Smooth muscle cell (in vitro differentiated cells): ENCODE data around the gene KCNF1. TPM values are rescaled to one million over a fixed set of nuclear protein-coding genes. Genes with fewer than 3 reads are reported as not detected.

Experiments
- DNase-seq: peaks from one replicate; lab custom pipeline; 2025; ENCODE audit not compliant: unreplicated experiment; lab: John Stamatoyannopoulos, UW
- H2AFZ ChIP-seq: fragments of 200-600 bp; sonication (generic); 2 replicates; pipeline ENCODE4 v1.6.0; 2016; ENCODE audit warnings: antibody characterized with exemption, low read depth, mild to moderate bottlenecking
- H3F3A ChIP-seq: fragments of 200-600 bp; sonication (generic); 2 replicates; pipeline ENCODE4 v1.6.0; 2017; ENCODE audit warnings: antibody characterized with exemption, low read depth
- H3K27ac ChIP-seq: fragments of 200-600 bp; sonication (generic); 2 replicates; pipeline ENCODE4 v1.5.1; 2016; ENCODE audit warnings: low read depth, mild to moderate bottlenecking
- H3K27me3 ChIP-seq: fragments of 200-600 bp; sonication (generic); 2 replicates; pipeline ENCODE4 v1.6.1; 2016; ENCODE audit warnings: low read depth, mild to moderate bottlenecking
- H3K36me3 ChIP-seq: fragments of 200-600 bp; sonication (generic); 2 replicates; pipeline ENCODE4 v1.5.1; 2016; ENCODE audit warnings: low read depth
- H3K4me1 ChIP-seq: fragments of 200-600 bp; sonication (generic); 2 replicates; pipeline ENCODE4 v1.5.1; 2016; ENCODE audit warnings: low read depth
- H3K4me2 ChIP-seq: fragments of 200-600 bp; sonication (generic); 2 replicates; pipeline ENCODE4 v1.6.0; 2016; ENCODE audit warnings: mild to moderate bottlenecking
- H3K4me3 ChIP-seq: fragments of 200-600 bp; sonication (generic); 2 replicates; pipeline ENCODE4 v1.5.1; 2016; ENCODE audit warnings: mild to moderate bottlenecking
- H3K79me2 ChIP-seq: fragments of 200-600 bp; sonication (generic); 2 replicates; pipeline ENCODE4 v1.6.0; 2016; ENCODE audit warnings: low read depth, mild to moderate bottlenecking
- H3K9ac ChIP-seq: fragments of 200-600 bp; sonication (generic); 2 replicates; pipeline ENCODE4 v1.6.0; 2016; ENCODE audit warnings: low read depth
- H3K9me3 ChIP-seq: fragments of 200-600 bp; sonication (generic); replicated peaks from 2 replicates; pipeline ENCODE4 v1.5.1; 2016; ENCODE audit warnings: low read depth
- H4K20me1 ChIP-seq: fragments of 200-600 bp; sonication (generic); 2 replicates; pipeline ENCODE4 v1.6.0; 2016; ENCODE audit warnings: low read depth
- CTCF ChIP-seq: fragments of 200-600 bp; sonication (generic); IDR thresholded peaks from 2 replicates; pipeline ENCODE4 v1.5.1; 2017; ENCODE audit warnings: borderline replicate concordance, mild to moderate bottlenecking, antibody characterized with exemption; ENCODE audit not compliant: insufficient read depth, poor library complexity, severe bottlenecking
- WGBS: methylation state at CpG from one replicate; pipeline ENCODE4 v1.1.7; 2016; ENCODE audit warnings: low lambda C conversion rate; 5-methylcytosine and 5-hydroxymethylcytosine counted together
- polyA plus RNA-seq: library from polyadenylated mRNA; unstranded; fragments of >200 nt; fragmentation: Nextera tagmentation; extraction: Ambion mirVana; gene quantifications from 2 replicates; pipeline ENCODE4 v1.2.1, GENCODE V29; 2016
- total RNA-seq: library from RNA; depleted of rRNA; stranded (reverse); fragments of >200 nt; gene quantifications from 2 replicates; pipeline ENCODE4 v1.2.3, GENCODE V29; 2014

Gene KCNF1
- total and polyA plus RNA-seq, 2 experiments from 2014 or later: 0.55 TPM; not detected in 1

GRCh38 chr2:10892796-10893350 lies 18.9 kb upstream of the KCNF1 start:
- H3K36me3 ChIP-seq: no peaks in the 10 kb centered on the region
- no peak overlapping the region for H3K27ac ChIP-seq
- no peaks in the 10 kb centered on the region for H3F3A ChIP-seq
- no peak for DNase-seq
- H3K79me2 ChIP-seq: no peaks in the 10 kb centered on the region
- no peak overlapping the region for H3K9ac ChIP-seq
- H3K27me3 ChIP-seq: peaks cover 31% of the 10 kb centered on the region
- no peak overlapping the region for H2AFZ ChIP-seq
- no peak overlapping the region for H3K4me2 ChIP-seq
- no peaks in the 10 kb centered on the region for H3K9me3 ChIP-seq
- TF ChIP-seq CTCF: no peak
- WGBS: 62% methylated on average over 5 of the region's 5 CpGs
- H4K20me1 ChIP-seq: no peaks in the 10 kb centered on the region
- H3K4me1 ChIP-seq: no peaks in the 10 kb centered on the region
- H3K4me3 ChIP-seq: no peak overlapping the region

DNA sequence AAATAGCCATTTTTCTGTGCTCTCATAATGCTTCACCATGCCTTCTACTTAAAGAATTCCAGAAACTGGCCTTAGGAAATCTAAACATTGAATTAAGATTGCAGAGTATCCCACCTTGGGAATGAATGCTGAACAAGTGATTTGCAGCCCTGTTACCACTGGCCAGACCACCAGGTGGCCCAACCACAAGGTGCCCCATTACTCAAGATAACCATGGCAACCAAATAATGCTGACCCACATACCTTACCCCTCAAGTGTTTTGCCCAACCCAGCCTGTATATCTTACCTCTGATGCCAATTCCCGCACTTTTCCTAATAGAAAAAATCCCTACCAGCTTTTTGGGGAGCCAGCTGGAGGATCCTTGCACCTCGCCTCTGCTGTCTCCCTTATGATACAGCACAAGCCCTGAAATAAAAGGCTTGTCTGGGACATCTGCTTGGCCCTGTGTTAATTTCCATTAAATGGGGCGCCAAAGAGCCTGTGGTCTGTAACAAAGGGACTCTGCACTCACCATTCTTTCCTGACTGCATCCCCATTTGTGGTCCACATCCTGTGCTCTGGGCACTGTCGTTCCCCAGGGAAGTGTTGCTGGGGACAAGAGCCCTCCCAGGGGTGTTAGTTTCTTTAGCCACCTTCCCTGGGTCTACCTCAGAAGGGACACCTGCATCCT lies 17.3 kb upstream of the KCNF1 start:
- H3K27me3 ChIP-seq: peaks cover 31% of the 10 kb centered on the region

DNA sequence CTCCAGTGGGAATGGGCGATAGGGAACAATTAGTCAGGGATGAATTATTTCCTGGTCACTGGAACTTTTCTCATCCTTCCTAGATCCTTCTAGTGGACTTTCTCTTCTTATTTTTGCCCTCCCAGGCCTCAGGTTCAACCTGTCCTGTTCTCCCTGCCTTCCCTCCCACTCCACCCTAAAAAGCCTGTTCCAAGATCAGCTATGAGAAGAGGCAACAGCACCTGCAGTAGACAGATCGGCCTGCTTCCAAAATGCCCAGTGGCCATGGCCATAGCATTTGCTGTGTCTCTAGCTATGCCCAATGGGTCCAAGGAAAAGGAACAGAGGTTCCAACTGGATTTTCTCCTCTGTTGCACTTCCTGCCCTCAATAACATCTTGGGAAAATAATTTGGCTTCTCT lies 16.5 kb upstream of the KCNF1 start:
- no peak overlapping the region for H3K4me2 ChIP-seq
- DNase-seq: no peak
- no peaks in the 10 kb centered on the region for H3K36me3 ChIP-seq
- no peaks in the 10 kb centered on the region for H3K4me1 ChIP-seq
- no peak overlapping the region for H3K4me3 ChIP-seq
- peaks cover 31% of the 10 kb centered on the region for H3K27me3 ChIP-seq
- TF ChIP-seq CTCF: no peak
- no peaks in the 10 kb centered on the region for H3F3A ChIP-seq
- no peaks in the 10 kb centered on the region for H3K79me2 ChIP-seq
- no peaks in the 10 kb centered on the region for H3K9me3 ChIP-seq
- H3K9ac ChIP-seq: no peak overlapping the region
- WGBS: 94% methylated on average over 2 of the region's 2 CpGs
- H4K20me1 ChIP-seq: no peaks in the 10 kb centered on the region
- H3K27ac ChIP-seq: no peak overlapping the region
- H2AFZ ChIP-seq: no peak overlapping the region

More for the DNA sequence above, 17.3 kb upstream of the KCNF1 start:
- Histone ChIP-seq H3K36me3 (no peaks in the 10 kb centered on the region), H3F3A (no peaks in the 10 kb centered on the region), H3K4me1 (no peaks in the 10 kb centered on the region), H3K9me3 (no peaks in the 10 kb centered on the region), H3K9ac (no peak overlapping the region), H3K4me2 (no peak overlapping the region), H2AFZ (no peak overlapping the region), H3K27ac (no peak overlapping the region), H4K20me1 (no peaks in the 10 kb centered on the region), H3K4me3 (no peak overlapping the region), H3K79me2 (no peaks in the 10 kb centered on the region)
- no peak for DNase-seq
- TF ChIP-seq CTCF: no peak
- 77% methylated on average over 4 of the region's 4 CpGs for WGBS

GRCh38 chr2:10897956-10898355 lies 13.8 kb upstream of the KCNF1 start:
- H3K9me3 ChIP-seq: no peaks in the 10 kb centered on the region
- TF ChIP-seq CTCF: no peak
- H3F3A ChIP-seq: no peaks in the 10 kb centered on the region
- H4K20me1 ChIP-seq: no peaks in the 10 kb centered on the region
- H2AFZ ChIP-seq: no peak overlapping the region
- peaks cover 11% of the 10 kb centered on the region for H3K27me3 ChIP-seq
- DNase-seq: no peak
- no peaks in the 10 kb centered on the region for H3K4me1 ChIP-seq
- no peak overlapping the region for H3K27ac ChIP-seq
- 67% methylated on average over 4 of the region's 4 CpGs for WGBS
- H3K79me2 ChIP-seq: no peaks in the 10 kb centered on the region
- H3K36me3 ChIP-seq: no peaks in the 10 kb centered on the region
- H3K4me2 ChIP-seq: no peak overlapping the region
- H3K9ac ChIP-seq: no peak overlapping the region
- no peak overlapping the region for H3K4me3 ChIP-seq
